GM18951 (cell line): Measurements from ENCODE around the gene ARHGAP33.

Experiments
- POLR2A ChIP-seq: IDR thresholded peaks from 4 replicates; pipeline ENCODE4 v1.6.1; 2011; ENCODE audit warnings: mild to moderate bottlenecking; ENCODE audit not compliant: insufficient read length, insufficient read depth; ENCODE audit errors: extremely low read depth
- in situ Hi-C: fragments of 300-500 bp; cut with MboI; formaldehyde crosslinking; loops from one replicate; pipeline ENCODE4 v1.12.0; 2022; ENCODE audit warnings: low sequenced_read_pairs, mixed read lengths, inconsistent platforms; ENCODE audit not compliant: unreplicated experiment

ARHGAP33 gene

GRCh38 chr19:35775298-35776101 is at the start of gene ARHGAP33:
TSS of gene ARHGAP33 (plus strand) at chr19:35775564. CDS start at chr19:35775659, 95 bp downstream.
- TF ChIP-seq POLR2A: peak; percentile 67

GRCh38 chr19:35727053-35727955 is 48.1 kb upstream of the ARHGAP33 start:
- in situ Hi-C loops: no loop called here
- no peak for TF ChIP-seq POLR2A

More at GRCh38 chr19:35775298-35776101, at the start of gene ARHGAP33:
- in situ Hi-C loops: no loop called here

- no peak for TF ChIP-seq POLR2A
- in situ Hi-C loops: no loop called here
Observed at GRCh38 chr19:35727956-35728706, 47.2 kb upstream of the ARHGAP33 start.

GRCh38 chr19:35729021-35729420 is 46.3 kb upstream of the ARHGAP33 start:
- no peak for TF ChIP-seq POLR2A
- in situ Hi-C loops: no loop called here

GRCh38 chr19:35729763-35730162 is 45.6 kb upstream of the ARHGAP33 start:
- in situ Hi-C loops: no loop called here

GRCh38 chr19:35730326-35730725 is 45.0 kb upstream of the ARHGAP33 start:
- no peak for TF ChIP-seq POLR2A
- in situ Hi-C loops: no loop called here

More at GRCh38 chr19:35729763-35730162, 45.6 kb upstream of the ARHGAP33 start:
- TF ChIP-seq POLR2A: no peak

GRCh38 chr19:35731353-35731752 is 44.0 kb upstream of the ARHGAP33 start:
- TF ChIP-seq POLR2A: no peak
- in situ Hi-C loops: no loop called here

- TF ChIP-seq POLR2A: no peak
- in situ Hi-C loops: no loop called here
Observed at GRCh38 chr19:35731779-35732405, 43.5 kb upstream of the ARHGAP33 start.

- TF ChIP-seq POLR2A: no peak
- in situ Hi-C loops: no loop called here
Observed at GRCh38 chr19:35732540-35733179, 42.7 kb upstream of the ARHGAP33 start.

GRCh38 chr19:35733180-35734125 is 41.9 kb upstream of the ARHGAP33 start:
- TF ChIP-seq POLR2A: no peak
- in situ Hi-C loops: no loop called here

- in situ Hi-C loops: no loop called here
- no peak for TF ChIP-seq POLR2A
Observed at GRCh38 chr19:35734273-35734672, 41.1 kb upstream of the ARHGAP33 start.
